Retinal pigment epithelial cell (primary cell): ENCODE measurements around the gene FBXW4.

Experiments used
- DNase-seq: peaks from one replicate; pipeline ENCODE4 v3.0.0-alpha.2; 2010; ENCODE audit warnings: low read depth
- H3K4me3 ChIP-seq: 2 replicates; pipeline ENCODE4 v1.5.1; 2011; ENCODE audit warnings: mild to moderate bottlenecking, low read length, control low read depth, moderate library complexity
- CTCF ChIP-seq: conservative IDR thresholded peaks from 2 replicates; pipeline ENCODE4 v1.5.1; 2011; ENCODE audit warnings: low read depth, low read length, control low read depth, inconsistent platforms

FBXW4 gene

GRCh38 chr10:101576211-101576863, 118.6 kb downstream of the FBXW4 start:
- no peak overlapping the region for H3K4me3 ChIP-seq
- DNase-seq = no peak
- TF ChIP-seq CTCF = no peak

DNA sequence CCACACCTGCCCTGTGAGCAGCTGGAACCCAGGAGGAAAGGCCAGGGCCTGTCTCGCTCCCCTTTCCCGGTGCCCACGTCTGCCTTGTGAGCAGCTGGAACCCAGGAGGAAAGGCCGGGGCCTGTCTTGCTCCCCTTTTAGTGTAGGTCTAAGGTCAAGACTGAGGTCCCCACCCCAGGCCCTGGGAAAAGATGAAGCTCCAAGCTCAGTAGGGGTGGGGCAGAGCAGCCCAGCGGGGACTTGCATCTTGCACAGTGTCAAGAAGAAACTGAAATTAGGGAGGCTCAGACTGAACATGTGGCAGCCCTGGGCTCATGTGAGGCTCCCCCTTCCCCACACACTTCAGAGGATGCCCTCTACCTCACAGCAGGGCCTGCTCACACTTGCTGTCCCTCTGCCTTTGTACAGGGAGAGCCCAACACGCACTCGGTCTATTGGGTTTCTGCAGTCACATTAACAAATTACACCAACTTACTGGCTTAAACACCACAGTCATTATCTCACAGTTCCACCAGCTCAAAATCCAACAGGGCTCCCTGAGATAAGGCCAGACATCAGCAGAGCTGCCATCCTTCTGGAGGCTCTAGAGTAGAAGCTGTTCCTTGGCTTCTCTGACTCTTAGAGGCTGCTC, 119.3 kb downstream of the FBXW4 start:
- no peak overlapping the region for H3K4me3 ChIP-seq
- DNase-seq = no peak
- no peak for TF ChIP-seq CTCF

- H3K4me3 ChIP-seq = no peak overlapping the region
- no peak for TF ChIP-seq CTCF
- DNase-seq = no peak
Observed at GRCh38 chr10:101575091-101575490, 119.9 kb downstream of the FBXW4 start.

DNA sequence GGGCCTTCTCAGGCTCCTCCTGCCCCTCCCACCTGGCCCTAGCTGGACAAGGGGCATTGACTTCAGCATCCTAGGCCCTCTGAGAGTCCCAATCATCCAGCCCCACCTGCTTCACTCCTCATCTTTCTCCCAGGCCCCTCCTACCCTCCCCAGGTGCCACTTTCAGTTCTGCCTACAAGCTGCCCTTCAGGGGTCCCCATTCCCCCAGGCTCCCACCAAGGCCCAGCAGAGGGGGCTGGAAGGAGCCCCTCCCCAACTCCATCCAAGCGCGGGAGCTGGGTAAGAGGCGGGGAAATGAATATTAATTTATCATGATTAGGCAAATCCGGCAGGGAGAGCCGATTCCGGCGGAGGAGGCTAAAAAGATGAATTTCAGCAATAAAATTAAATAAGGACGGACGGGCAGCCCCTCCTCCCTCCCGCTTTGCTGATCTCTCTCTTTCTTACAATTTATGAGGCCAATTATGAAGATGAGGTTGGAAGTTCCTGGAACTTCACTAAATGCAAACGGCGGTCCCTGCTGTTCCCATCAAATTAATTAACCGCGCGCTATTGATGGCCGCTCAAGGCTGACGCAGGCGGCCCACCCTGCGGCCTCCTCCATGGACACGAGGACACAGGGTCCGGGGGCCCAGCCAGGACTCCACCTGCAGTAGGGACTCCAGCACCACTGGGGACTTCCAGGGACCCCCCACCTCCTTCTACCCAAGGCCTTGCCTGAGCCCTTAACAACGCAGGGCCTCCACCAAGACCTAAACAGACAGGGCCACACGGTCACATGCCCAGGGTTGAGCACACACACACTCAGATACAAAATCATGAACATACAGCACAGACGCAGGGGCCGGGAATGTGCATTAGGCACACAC, 120.9 kb downstream of the FBXW4 start:
- no peak for TF ChIP-seq CTCF
- no peak overlapping the region for H3K4me3 ChIP-seq
- no peak for DNase-seq

GRCh38 chr10:101572785-101573184, 122.2 kb downstream of the FBXW4 start:
- no peak overlapping the region for H3K4me3 ChIP-seq
- no peak for DNase-seq
- no peak for TF ChIP-seq CTCF

DNA sequence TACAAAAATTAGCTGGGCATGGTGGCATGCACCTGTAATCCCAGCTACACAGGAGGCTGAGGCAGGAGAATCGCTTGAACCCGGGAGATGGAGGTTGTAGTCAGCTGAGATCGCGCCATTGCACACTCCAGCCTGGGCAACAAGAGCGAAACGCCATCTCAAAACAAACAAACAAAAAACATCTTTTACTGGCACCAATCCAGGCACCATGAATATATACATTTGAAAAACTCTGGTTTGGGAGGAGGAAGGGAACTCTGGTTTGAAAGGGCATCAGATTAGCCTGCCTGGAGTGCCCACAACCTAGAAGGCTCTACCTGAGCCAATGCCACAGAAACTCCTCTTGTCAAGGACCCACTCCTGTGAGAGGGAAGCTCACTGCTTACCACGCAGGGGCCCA, 122.8 kb downstream of the FBXW4 start:
- DNase-seq = no peak
- no peak overlapping the region for H3K4me3 ChIP-seq
- TF ChIP-seq CTCF = no peak
